Measurements from ENCODE around the gene CLDN10. TPM values are rescaled to one million over a fixed set of nuclear protein-coding genes. Genes with fewer than 3 reads are reported as not detected.

The CLDN10 gene
- total RNA-seq, 1 donor from 2014 or later: 0.32 TPM

GRCh38 chr13:95540888-95541287, 11.6 kb upstream of the CLDN10 start:
- H3K4me1 Mint-ChIP-seq (ENCODE audit: low read depth, unreplicated experiment): peaks cover 1% of the 10 kb centered on the region
- Histone ChIP-seq H3K9ac (ENCODE audit: low read length) (no peak overlapping the region), H3K4me3 (ENCODE audit: insufficient read depth, low read depth, low read length) (no peak overlapping the region), H3K4me2 (ENCODE audit: low read length) (no peak overlapping the region), H3K27ac (ENCODE audit: low read depth, low read length) (no peak overlapping the region), H3K9me3 (ENCODE audit: insufficient read depth, low read depth, low read length) (no peaks in the 10 kb centered on the region), H3K36me3 (ENCODE audit: insufficient read depth, low read length) (no peaks in the 10 kb centered on the region), H3K79me2 (ENCODE audit: insufficient read depth, low read length) (no peaks in the 10 kb centered on the region), H2AFZ (ENCODE audit: low read depth, low read length) (peak overlapping the region; percentile 67), H4K20me1 (ENCODE audit: insufficient read depth, low read length) (no peaks in the 10 kb centered on the region), H3K4me1 (ENCODE audit: insufficient read depth, low read length) (peaks cover under 1% of the 10 kb centered on the region), H3K27me3 (ENCODE audit: insufficient read depth, low read length) (peaks cover 4% of the 10 kb centered on the region)
- FAIRE-seq: no peak
- no peak overlapping the region for H3K27ac Mint-ChIP-seq (ENCODE audit: unreplicated experiment)
- no peaks in the 10 kb centered on the region for H3K9me3 Mint-ChIP-seq (ENCODE audit: unreplicated experiment)
- no peaks in the 10 kb centered on the region for H3K36me3 Mint-ChIP-seq (ENCODE audit: low read depth, unreplicated experiment)
- H3K4me3 Mint-ChIP-seq (ENCODE audit: unreplicated experiment): no peak overlapping the region
- TF ChIP-seq EZH2 (IDR thresholded peaks at IDR 0.05; ENCODE audit: insufficient read depth, low read length) (no peak), CTCF (IDR thresholded peaks at IDR 0.05; ENCODE audit: insufficient read depth, low read depth, low read length) (no peak)
- no peak for DNase-seq (ENCODE audit: low read depth)
- no peaks in the 10 kb centered on the region for H3K27me3 Mint-ChIP-seq (ENCODE audit: low read depth, unreplicated experiment)

GRCh38 chr13:95541308-95541707, 11.2 kb upstream of the CLDN10 start:
- no peak overlapping the region for H3K4me2 ChIP-seq (ENCODE audit: low read length)
- peaks cover 8% of the 10 kb centered on the region for H3K27me3 ChIP-seq (ENCODE audit: insufficient read depth, low read length)
- no peak overlapping the region for H3K4me3 Mint-ChIP-seq (ENCODE audit: unreplicated experiment)
- H3K36me3 ChIP-seq (ENCODE audit: insufficient read depth, low read length): no peaks in the 10 kb centered on the region
- H3K27ac Mint-ChIP-seq (ENCODE audit: unreplicated experiment): no peak overlapping the region
- H3K79me2 ChIP-seq (ENCODE audit: insufficient read depth, low read length): no peaks in the 10 kb centered on the region
- H3K4me1 ChIP-seq (ENCODE audit: insufficient read depth, low read length): no peaks in the 10 kb centered on the region
- no peak overlapping the region for H3K27ac ChIP-seq (ENCODE audit: low read depth, low read length)
- H4K20me1 ChIP-seq (ENCODE audit: insufficient read depth, low read length): no peaks in the 10 kb centered on the region
- H3K4me1 Mint-ChIP-seq (ENCODE audit: low read depth, unreplicated experiment): peaks cover 1% of the 10 kb centered on the region
- H3K9me3 ChIP-seq (ENCODE audit: insufficient read depth, low read depth, low read length): no peaks in the 10 kb centered on the region
- no peaks in the 10 kb centered on the region for H3K36me3 Mint-ChIP-seq (ENCODE audit: low read depth, unreplicated experiment)
- no peak for DNase-seq (ENCODE audit: low read depth)
- no peak overlapping the region for H3K9ac ChIP-seq (ENCODE audit: low read length)
- H3K9me3 Mint-ChIP-seq (ENCODE audit: unreplicated experiment): no peaks in the 10 kb centered on the region
- no peaks in the 10 kb centered on the region for H3K27me3 Mint-ChIP-seq (ENCODE audit: low read depth, unreplicated experiment)
- TF ChIP-seq EZH2 (IDR thresholded peaks at IDR 0.05; ENCODE audit: insufficient read depth, low read length) (no peak), CTCF (IDR thresholded peaks at IDR 0.05; ENCODE audit: insufficient read depth, low read depth, low read length) (no peak)
- H2AFZ ChIP-seq (ENCODE audit: low read depth, low read length): peak overlapping the region; percentile 67
- H3K4me3 ChIP-seq (ENCODE audit: insufficient read depth, low read depth, low read length): no peak overlapping the region
- FAIRE-seq: no peak

GRCh38 chr13:95541911-95542474, 10.5 kb upstream of the CLDN10 start:
- Histone ChIP-seq H2AFZ (ENCODE audit: low read depth, low read length) (no peak overlapping the region), H3K27ac (ENCODE audit: low read depth, low read length) (no peak overlapping the region), H4K20me1 (ENCODE audit: insufficient read depth, low read length) (no peaks in the 10 kb centered on the region), H3K79me2 (ENCODE audit: insufficient read depth, low read length) (no peaks in the 10 kb centered on the region), H3K9ac (ENCODE audit: low read length) (no peak overlapping the region), H3K4me1 (ENCODE audit: insufficient read depth, low read length) (no peaks in the 10 kb centered on the region), H3K27me3 (ENCODE audit: insufficient read depth, low read length) (peaks cover 11% of the 10 kb centered on the region), H3K9me3 (ENCODE audit: insufficient read depth, low read depth, low read length) (no peaks in the 10 kb centered on the region), H3K4me3 (ENCODE audit: insufficient read depth, low read depth, low read length) (no peak overlapping the region), H3K4me2 (ENCODE audit: low read length) (no peak overlapping the region), H3K36me3 (ENCODE audit: insufficient read depth, low read length) (no peaks in the 10 kb centered on the region)
- Mint-ChIP-seq H3K27me3 (ENCODE audit: low read depth, unreplicated experiment) (peaks cover 1% of the 10 kb centered on the region), H3K36me3 (ENCODE audit: low read depth, unreplicated experiment) (no peaks in the 10 kb centered on the region), H3K4me1 (ENCODE audit: low read depth, unreplicated experiment) (no peaks in the 10 kb centered on the region), H3K9me3 (ENCODE audit: unreplicated experiment) (no peaks in the 10 kb centered on the region), H3K4me3 (ENCODE audit: unreplicated experiment) (no peak overlapping the region), H3K27ac (ENCODE audit: unreplicated experiment) (no peak overlapping the region)
- DNase-seq (ENCODE audit: low read depth): no peak
- TF ChIP-seq CTCF (IDR thresholded peaks at IDR 0.05; ENCODE audit: insufficient read depth, low read depth, low read length) (no peak), EZH2 (IDR thresholded peaks at IDR 0.05; ENCODE audit: insufficient read depth, low read length) (no peak)
- FAIRE-seq: no peak

All from astrocyte (in vitro differentiated cells and primary cell).